Activated CD8-positive, alpha-beta T cell treated with anti-CD3 and anti-CD28 coated beads for 36 hours (primary cell): Measurements from ENCODE around the gene NIN. TPM values are rescaled to one million over a fixed set of nuclear protein-coding genes. Genes with fewer than 3 reads are reported as not detected.

Experiments used
- ATAC-seq: fragments of 200-7000 bp; cut with Tn5 transposase; one replicate; pipeline ENCODE4 v1.10.0; 2021; ENCODE audit warnings: mild to moderate bottlenecking, moderate library complexity
- CTCF ChIA-PET: fragments of 350-600 bp; sonication (Branson Sonifier 250); formaldehyde crosslinking; loops from one replicate; lab custom pipeline; 2021; ENCODE audit warnings: antibody characterized with exemption; lab: Charles Lee
- POLR2A ChIA-PET: fragments of 350-600 bp; sonication (Branson Sonifier 250); formaldehyde crosslinking; loops from one replicate; lab custom pipeline; 2021; ENCODE audit warnings: antibody characterized with exemption; lab: Charles Lee
- DNase-seq: peaks from one replicate; pipeline ENCODE4 v3.0.0-alpha.2; 2020
- H3K27ac Mint-ChIP-seq: one replicate; pipeline ENCODE4 v1.8.0; 2021; ENCODE audit warnings: mild to moderate bottlenecking, mixed read lengths
- H3K27me3 Mint-ChIP-seq: one replicate; pipeline ENCODE4 v1.8.0; 2021; ENCODE audit warnings: mixed read lengths
- H3K36me3 Mint-ChIP-seq: one replicate; pipeline ENCODE4 v1.8.0; 2021; ENCODE audit warnings: low read depth, mixed read lengths
- H3K4me1 Mint-ChIP-seq: one replicate; pipeline ENCODE4 v1.8.0; 2021; ENCODE audit warnings: low read depth, mixed read lengths
- H3K4me3 Mint-ChIP-seq: one replicate; pipeline ENCODE4 v1.8.0; 2021; ENCODE audit warnings: mild to moderate bottlenecking, moderate library complexity, mixed read lengths
- H3K9me3 Mint-ChIP-seq: one replicate; pipeline ENCODE4 v1.8.0; 2021; ENCODE audit warnings: mixed read lengths
- intact Hi-C: fragments of 100-400 bp; cut with micrococcal nuclease; formaldehyde crosslinking; loops from one replicate; pipeline ENCODE4 v1.10.0; 2022
- total RNA-seq, 2 experiments: library from RNA; stranded (reverse); gene quantifications; one replicate each; pipeline ENCODE4 v1.2.3, GENCODE V29; 2021
- TF ChIP-seq, protein P1 (sequence below): fragments of 200-600 bp; IDR thresholded peaks from one replicate; pipeline ENCODE4 v1.8.0; 2022; ENCODE audit warnings: antibody characterized with exemption, mild to moderate bottlenecking

The NIN gene
- total RNA-seq, 2 experiments from 2014 or later = 71.9 to 72.8 TPM

DNA sequence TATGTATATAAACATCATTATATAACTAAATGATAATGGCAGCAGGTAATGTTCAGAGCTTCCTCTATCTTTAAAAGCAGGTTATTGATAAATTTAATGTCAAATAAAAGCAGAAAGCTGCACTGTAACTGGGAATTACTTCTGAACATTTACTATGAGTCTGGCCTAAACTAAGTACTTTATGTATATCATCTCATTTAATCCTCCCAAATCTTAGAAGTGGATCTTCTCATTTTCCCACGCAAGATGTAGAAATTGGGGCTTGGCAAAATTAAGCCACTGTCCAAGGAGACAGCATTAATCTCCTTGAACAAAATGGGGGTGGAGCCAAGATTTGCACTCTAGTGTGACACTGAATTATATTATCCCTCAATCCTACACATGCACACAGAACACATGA is 5.7 kb downstream of the NIN start:
- H3K4me1 Mint-ChIP-seq = peaks cover 79% of the 10 kb centered on the region

DNA sequence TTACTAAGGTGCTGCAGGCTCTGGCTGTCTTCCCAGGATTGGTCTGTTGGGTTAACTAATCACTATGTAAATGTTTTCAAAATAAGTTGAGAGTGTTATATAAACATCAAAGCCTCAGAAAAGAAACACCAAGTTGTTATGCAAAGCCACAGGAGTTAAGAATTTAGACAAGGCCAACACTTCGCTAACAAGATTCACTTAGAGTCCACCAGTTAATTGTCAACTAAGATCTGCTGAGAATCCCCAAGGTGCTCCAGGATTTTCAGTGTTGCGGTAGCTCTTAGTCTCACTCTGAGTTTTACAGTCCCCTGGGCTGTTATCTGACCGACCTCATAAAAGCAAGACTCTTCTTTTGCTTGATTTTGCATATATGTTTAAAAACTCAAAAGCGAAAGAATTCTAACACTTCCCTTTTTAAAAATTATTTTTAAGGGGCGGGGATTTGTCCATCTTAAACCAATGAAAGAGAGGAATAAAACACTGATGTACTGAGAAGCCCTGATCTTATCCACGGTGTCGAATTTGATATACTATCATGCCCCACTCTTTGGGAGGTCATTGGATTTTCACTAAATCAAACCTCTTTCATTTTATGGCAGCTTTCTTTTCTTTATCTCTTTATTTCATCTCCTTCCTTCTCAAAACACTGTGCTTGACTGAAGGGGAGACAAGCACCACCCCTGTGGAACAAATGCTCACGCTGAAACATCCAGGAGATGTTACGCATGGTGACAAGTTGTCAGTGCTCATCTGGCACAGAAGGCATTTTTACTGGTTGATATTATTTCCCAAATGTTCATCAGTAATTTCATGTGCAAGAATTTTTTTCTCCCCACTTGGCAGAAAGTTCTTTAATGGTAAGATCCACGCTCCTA is 7.0 kb downstream of the NIN start:
- intact Hi-C loops = no loop called here
- POLR2A ChIA-PET = interaction anchor here (0.9 to 5.9 kb wide), 8 partner anchors 7 to 38 kb away, joined by 3 to 39 read pairs (median 4); partner anchors contain the start of gene NIN
- peaks cover 91% of the 10 kb centered on the region for H3K4me1 Mint-ChIP-seq
- peaks cover 4% of the 10 kb centered on the region for H3K9me3 Mint-ChIP-seq
- peak overlapping the region; percentile 90 for H3K27ac Mint-ChIP-seq
- DNase-seq (no peak), ATAC-seq (no peak)
- peak overlapping the region; percentile 71 for H3K4me3 Mint-ChIP-seq
- TF ChIP-seq, protein P1, sequence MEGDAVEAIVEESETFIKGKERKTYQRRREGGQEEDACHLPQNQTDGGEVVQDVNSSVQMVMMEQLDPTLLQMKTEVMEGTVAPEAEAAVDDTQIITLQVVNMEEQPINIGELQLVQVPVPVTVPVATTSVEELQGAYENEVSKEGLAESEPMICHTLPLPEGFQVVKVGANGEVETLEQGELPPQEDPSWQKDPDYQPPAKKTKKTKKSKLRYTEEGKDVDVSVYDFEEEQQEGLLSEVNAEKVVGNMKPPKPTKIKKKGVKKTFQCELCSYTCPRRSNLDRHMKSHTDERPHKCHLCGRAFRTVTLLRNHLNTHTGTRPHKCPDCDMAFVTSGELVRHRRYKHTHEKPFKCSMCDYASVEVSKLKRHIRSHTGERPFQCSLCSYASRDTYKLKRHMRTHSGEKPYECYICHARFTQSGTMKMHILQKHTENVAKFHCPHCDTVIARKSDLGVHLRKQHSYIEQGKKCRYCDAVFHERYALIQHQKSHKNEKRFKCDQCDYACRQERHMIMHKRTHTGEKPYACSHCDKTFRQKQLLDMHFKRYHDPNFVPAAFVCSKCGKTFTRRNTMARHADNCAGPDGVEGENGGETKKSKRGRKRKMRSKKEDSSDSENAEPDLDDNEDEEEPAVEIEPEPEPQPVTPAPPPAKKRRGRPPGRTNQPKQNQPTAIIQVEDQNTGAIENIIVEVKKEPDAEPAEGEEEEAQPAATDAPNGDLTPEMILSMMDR = no peak
- no peaks in the 10 kb centered on the region for H3K27me3 Mint-ChIP-seq
- CTCF ChIA-PET = interaction anchor here (0.7 to 5.5 kb wide), 7 partner anchors 11 to 51 kb away, joined by 3 to 44 read pairs (median 9); no protein-coding TSS in a partner anchor
- H3K36me3 Mint-ChIP-seq = peaks cover 43% of the 10 kb centered on the region

More for the DNA sequence above, 5.7 kb downstream of the NIN start:
- intact Hi-C loops = loop anchor here (5.0 kb wide), 1 partner anchor 33 kb away; no protein-coding TSS in a partner anchor
- ChIA-PET CTCF (no interaction called here), POLR2A (interaction anchor here (0.6 to 1.3 kb wide), 3 partner anchors 10 to 25 kb away, joined by 3 to 4 read pairs (median 3); no protein-coding TSS in a partner anchor)
- Mint-ChIP-seq H3K27me3 (no peaks in the 10 kb centered on the region), H3K27ac (peak overlapping the region; percentile 12), H3K9me3 (no peaks in the 10 kb centered on the region), H3K4me3 (no peak overlapping the region), H3K36me3 (peaks cover 32% of the 10 kb centered on the region)
- TF ChIP-seq, protein P1 = no peak
- ATAC-seq = no peak
- DNase-seq = no peak

DNA sequence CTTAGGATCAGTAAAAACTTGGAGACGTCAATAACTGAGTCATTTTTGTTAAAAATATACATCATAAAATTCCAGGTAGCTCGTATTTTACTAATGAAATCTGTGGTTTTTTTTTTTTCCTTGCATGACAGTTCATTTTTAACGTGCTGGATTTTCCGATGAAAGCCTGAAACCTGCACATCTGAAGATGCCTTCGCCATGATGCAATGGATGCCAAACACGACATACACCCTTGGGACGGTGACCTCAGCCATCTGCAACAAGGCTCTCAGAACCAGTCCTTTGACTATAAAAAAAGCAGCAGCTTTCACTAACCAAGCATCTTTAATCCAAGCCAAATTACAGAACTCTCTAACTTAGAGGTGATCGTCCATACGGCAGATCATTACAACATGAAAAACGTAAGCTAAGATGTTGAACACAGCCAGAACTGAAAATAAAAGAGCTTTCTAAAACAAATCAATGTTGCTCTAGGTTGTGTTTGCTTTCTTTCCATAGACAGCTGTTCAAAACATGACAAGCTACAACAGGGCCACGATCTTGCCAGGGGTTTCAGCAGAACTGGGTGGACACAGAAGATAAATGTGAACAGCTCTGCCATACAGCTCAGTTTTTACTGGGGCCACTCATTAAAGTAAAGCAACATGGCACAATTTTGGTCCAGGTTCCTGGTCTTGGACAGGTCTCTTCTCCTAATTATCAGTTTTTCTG is 7.8 kb downstream of the NIN start:
- POLR2A ChIA-PET = interaction anchor here (0.9 to 5.9 kb wide), 8 partner anchors 8 to 37 kb away, joined by 3 to 39 read pairs (median 4); partner anchors contain the start of gene NIN
- DNase-seq = peak; percentile 64
- H3K27ac Mint-ChIP-seq = peak overlapping the region; percentile 90
- H3K9me3 Mint-ChIP-seq = peaks cover 4% of the 10 kb centered on the region
- TF ChIP-seq, protein P1 = no peak
- intact Hi-C loops = no loop called here
- no peaks in the 10 kb centered on the region for H3K27me3 Mint-ChIP-seq
- ATAC-seq = peak; percentile 22
- peaks cover 42% of the 10 kb centered on the region for H3K36me3 Mint-ChIP-seq
- CTCF ChIA-PET = interaction anchor here (0.7 to 5.5 kb wide), 7 partner anchors 12 to 50 kb away, joined by 3 to 44 read pairs (median 9); no protein-coding TSS in a partner anchor
- H3K4me1 Mint-ChIP-seq = peaks cover 90% of the 10 kb centered on the region
- H3K4me3 Mint-ChIP-seq = peak overlapping the region; percentile 71

DNA sequence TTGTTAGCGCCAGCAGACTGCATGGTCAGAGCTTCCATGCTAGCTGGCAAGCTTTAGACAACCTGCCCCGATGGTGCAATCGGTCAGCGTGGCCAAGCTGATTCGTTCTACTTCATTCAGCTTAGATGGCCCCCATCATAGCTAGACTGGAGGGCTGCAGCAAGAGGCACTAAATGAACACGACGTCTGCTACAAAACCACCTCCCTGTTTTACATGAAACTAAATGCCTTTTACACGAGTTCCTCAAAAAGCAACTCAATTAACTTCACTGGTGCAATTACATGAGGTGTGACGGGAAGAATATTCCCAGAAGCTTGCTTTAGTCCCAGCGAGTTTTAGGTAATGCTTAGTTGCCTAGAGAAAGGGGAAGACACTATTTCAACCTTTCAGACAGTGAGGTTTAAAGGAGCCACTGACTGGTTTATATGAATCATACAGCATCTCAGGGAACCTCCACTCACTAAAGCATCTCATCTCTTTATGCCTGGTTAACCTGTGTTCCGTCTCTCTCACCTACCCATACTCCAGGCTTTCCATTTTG is 8.4 kb downstream of the NIN start:
- ATAC-seq (peak; percentile 79), DNase-seq (peak; percentile 32)
- Mint-ChIP-seq H3K27me3 (no peaks in the 10 kb centered on the region), H3K36me3 (peaks cover 41% of the 10 kb centered on the region), H3K4me1 (peaks cover 87% of the 10 kb centered on the region), H3K4me3 (peak overlapping the region; percentile 71), H3K9me3 (peaks cover 4% of the 10 kb centered on the region), H3K27ac (peak overlapping the region; percentile 90)
- intact Hi-C loops = no loop called here
- TF ChIP-seq, protein P1 = no peak
- POLR2A ChIA-PET = interaction anchor here (0.6 to 5.9 kb wide), 10 partner anchors 9 to 98 kb away, joined by 3 to 39 read pairs (median 4); partner anchors contain the start of gene NIN
- CTCF ChIA-PET = interaction anchor here (0.5 to 5.5 kb wide), 9 partner anchors 17 to 201 kb away, joined by 3 to 44 read pairs (median 7); no protein-coding TSS in a partner anchor
